ENCODE measurements around the gene SLC24A1. TPM values are rescaled to one million over a fixed set of nuclear protein-coding genes. Genes with fewer than 3 reads are reported as not detected.

Gene SLC24A1
- total and polyA plus RNA-seq, 2 of the 13 experiments (the other 11 are each of a cell fraction or from before 2014, with no cell fraction given): 5.9 to 8.3 TPM

GRCh38 chr15:65603134-65603533 is 18.6 kb upstream of the SLC24A1 start (continued):
- TF ChIP-seq, protein P1, sequence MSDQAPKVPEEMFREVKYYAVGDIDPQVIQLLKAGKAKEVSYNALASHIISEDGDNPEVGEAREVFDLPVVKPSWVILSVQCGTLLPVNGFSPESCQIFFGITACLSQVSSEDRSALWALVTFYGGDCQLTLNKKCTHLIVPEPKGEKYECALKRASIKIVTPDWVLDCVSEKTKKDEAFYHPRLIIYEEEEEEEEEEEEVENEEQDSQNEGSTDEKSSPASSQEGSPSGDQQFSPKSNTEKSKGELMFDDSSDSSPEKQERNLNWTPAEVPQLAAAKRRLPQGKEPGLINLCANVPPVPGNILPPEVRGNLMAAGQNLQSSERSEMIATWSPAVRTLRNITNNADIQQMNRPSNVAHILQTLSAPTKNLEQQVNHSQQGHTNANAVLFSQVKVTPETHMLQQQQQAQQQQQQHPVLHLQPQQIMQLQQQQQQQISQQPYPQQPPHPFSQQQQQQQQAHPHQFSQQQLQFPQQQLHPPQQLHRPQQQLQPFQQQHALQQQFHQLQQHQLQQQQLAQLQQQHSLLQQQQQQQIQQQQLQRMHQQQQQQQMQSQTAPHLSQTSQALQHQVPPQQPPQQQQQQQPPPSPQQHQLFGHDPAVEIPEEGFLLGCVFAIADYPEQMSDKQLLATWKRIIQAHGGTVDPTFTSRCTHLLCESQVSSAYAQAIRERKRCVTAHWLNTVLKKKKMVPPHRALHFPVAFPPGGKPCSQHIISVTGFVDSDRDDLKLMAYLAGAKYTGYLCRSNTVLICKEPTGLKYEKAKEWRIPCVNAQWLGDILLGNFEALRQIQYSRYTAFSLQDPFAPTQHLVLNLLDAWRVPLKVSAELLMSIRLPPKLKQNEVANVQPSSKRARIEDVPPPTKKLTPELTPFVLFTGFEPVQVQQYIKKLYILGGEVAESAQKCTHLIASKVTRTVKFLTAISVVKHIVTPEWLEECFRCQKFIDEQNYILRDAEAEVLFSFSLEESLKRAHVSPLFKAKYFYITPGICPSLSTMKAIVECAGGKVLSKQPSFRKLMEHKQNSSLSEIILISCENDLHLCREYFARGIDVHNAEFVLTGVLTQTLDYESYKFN (CRISPR knock-in tag; conservative IDR thresholded peaks at IDR 0.05): no peak
- TF ChIP-seq, protein P2, sequence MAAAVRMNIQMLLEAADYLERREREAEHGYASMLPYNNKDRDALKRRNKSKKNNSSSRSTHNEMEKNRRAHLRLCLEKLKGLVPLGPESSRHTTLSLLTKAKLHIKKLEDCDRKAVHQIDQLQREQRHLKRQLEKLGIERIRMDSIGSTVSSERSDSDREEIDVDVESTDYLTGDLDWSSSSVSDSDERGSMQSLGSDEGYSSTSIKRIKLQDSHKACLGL (CRISPR knock-in tag; IDR thresholded peaks at IDR 0.05): no peak
- no peak for TF ChIP-seq ZSCAN9 (CRISPR knock-in tag; IDR thresholded peaks at IDR 0.05; ENCODE audit: borderline replicate concordance)
- no peak for TF ChIP-seq ZFP82 (CRISPR knock-in tag; IDR thresholded peaks at IDR 0.05; ENCODE audit: borderline replicate concordance)
- no peak for TF ChIP-seq ZNF264 (CRISPR knock-in tag; IDR thresholded peaks at IDR 0.05)

DNA sequence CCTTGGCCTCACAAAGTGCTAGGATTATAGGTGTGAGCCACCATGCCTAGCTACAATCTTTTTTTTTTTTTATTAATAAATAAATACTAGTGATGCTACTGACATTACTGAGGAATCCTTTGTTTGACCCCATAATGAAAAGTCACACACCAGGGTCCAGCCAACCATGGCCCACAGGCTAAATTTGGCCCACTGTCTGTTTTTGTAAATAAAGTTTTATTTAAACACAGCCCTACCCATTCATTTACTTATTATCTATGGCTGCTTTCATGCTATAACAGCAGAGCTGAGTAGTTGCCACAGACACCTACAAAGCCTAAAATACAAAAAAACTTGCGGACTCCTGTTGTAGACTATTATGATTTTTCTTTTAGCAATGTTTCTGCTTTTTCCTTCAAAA is 18.2 kb upstream of the SLC24A1 start:
- in situ Hi-C loops (cut with HindIII; ENCODE audit: extremely low pct_ligation_motif_present, low pct_unique_long_range_greater_than_20kb): no loop called here
- ChIA-PET POLR2A (no interaction called here), CTCF (ENCODE audit: low intra/inter-chr PET ratio, low total read pairs) (no interaction called here)
- H3K9me3 ChIP-seq (ENCODE audit: low read length): no peaks in the 10 kb centered on the region
- WGBS (ENCODE audit: low lambda C conversion rate): 100% methylated on average over 1 of the region's 1 CpG
- no peaks in the 10 kb centered on the region for H4K20me1 ChIP-seq (ENCODE audit: insufficient read depth, low read length)
- DNase-seq (ENCODE audit: low spot score) (no peak), ATAC-seq (no peak), FAIRE-seq (no peak)
- no peak overlapping the region for H3K9ac ChIP-seq (ENCODE audit: insufficient read depth, low read depth, low read length)
- no TSS peak for BruUV-seq (replicated peaks)
- TF ChIP-seq SKI (IDR thresholded peaks at IDR 0.05; ENCODE audit: partially characterized antibody) (no peak), POGZ (CRISPR knock-in tag; IDR thresholded peaks at IDR 0.05) (no peak), ZBTB40 (IDR thresholded peaks at IDR 0.05) (peak; percentile 57; the same call in 1 of the 2 replicates), ZBTB40 (CRISPR knock-in tag; IDR thresholded peaks at IDR 0.05) (peak; percentile 93; the same call in 1 of the 2 replicates), KMT2A (CRISPR knock-in tag; IDR thresholded peaks at IDR 0.05) (no peak), KDM2A (CRISPR knock-in tag; IDR thresholded peaks at IDR 0.05; ENCODE audit: borderline replicate concordance, low read depth) (no peak)
- intact Hi-C loops (cut with micrococcal nuclease; ENCODE audit: unreplicated experiment): no loop called here
- H3K4me1 ChIP-seq (ENCODE audit: insufficient read depth, low read length): peaks cover 6% of the 10 kb centered on the region
- H3K79me2 ChIP-seq (ENCODE audit: insufficient read depth, low read length): peaks cover 17% of the 10 kb centered on the region
- H3K4me2 ChIP-seq (ENCODE audit: low read depth, low read length): no peak overlapping the region
- peaks cover 13 to 63% of the 10 kb centered on the region in 2 experiments for H3K36me3 ChIP-seq (replicated peaks in 1 of 2; ENCODE audit: control insufficient read depth in 1 of 2, insufficient read depth in 2 of 2, low read length in 2 of 2)
- no peak overlapping the region for H3K4me3 ChIP-seq (replicated peaks in 1 of 3; ENCODE audit: insufficient read depth in 1 of 3, low read depth in 2 of 3, low read length in 3 of 3)
- no peaks in the 10 kb centered on the region for H3K27me3 ChIP-seq (ENCODE audit: control insufficient read depth in 1 of 2, insufficient read depth in 2 of 2, low read length in 2 of 2)
- no peak overlapping the region for H2AFZ ChIP-seq (ENCODE audit: low read length)
- H3K27ac ChIP-seq (ENCODE audit: extremely low read length, insufficient read depth, low read length): no peak overlapping the region
